BE2C (cell line): ENCODE data around the gene GUCY2D.

Source experiments
- DNase-seq: peaks from one replicate; pipeline ENCODE4 v3.0.0-alpha.2; 2020
- H3K27me3 ChIP-seq: fragments of 250-450 bp; sonication (Bioruptor Pico); 2 replicates; pipeline ENCODE4 v1.5.1; 2020; ENCODE audit warnings: mild to moderate bottlenecking
- H3K36me3 ChIP-seq: fragments of 250-450 bp; sonication (Bioruptor Pico); 2 replicates; pipeline ENCODE4 v1.5.1; 2020; ENCODE audit warnings: mild to moderate bottlenecking
- H3K4me1 ChIP-seq: fragments of 250-450 bp; sonication (Bioruptor Pico); 2 replicates; pipeline ENCODE4 v1.5.1; 2020
- H3K4me3 ChIP-seq: 2 replicates; pipeline ENCODE4 v1.5.1; 2011; ENCODE audit warnings: low read depth, low read length
- H3K9me3 ChIP-seq: fragments of 250-450 bp; sonication (Bioruptor Pico); 2 replicates; pipeline ENCODE4 v1.5.1; 2020
- CTCF ChIP-seq: IDR thresholded peaks from 2 replicates; pipeline ENCODE4 v1.5.1; 2012; ENCODE audit warnings: mild to moderate bottlenecking, low read depth, low read length

GUCY2D gene

GRCh38 chr17:8063761-8064534 lies 61.5 kb downstream of the GUCY2D start:
- H3K27me3 ChIP-seq, result peaks cover 37% of the 10 kb centered on the region
- no peaks in the 10 kb centered on the region for H3K9me3 ChIP-seq
- no peaks in the 10 kb centered on the region for H3K4me1 ChIP-seq
- no peaks in the 10 kb centered on the region for H3K36me3 ChIP-seq
- H3K4me3 ChIP-seq, result no peak overlapping the region
- DNase-seq, result no peak
- no peak for TF ChIP-seq CTCF

- no peaks in the 10 kb centered on the region for H3K4me1 ChIP-seq
- H3K36me3 ChIP-seq, result no peaks in the 10 kb centered on the region
- peaks cover 32% of the 10 kb centered on the region for H3K27me3 ChIP-seq
- H3K4me3 ChIP-seq, result no peak overlapping the region
- TF ChIP-seq CTCF, result no peak
- DNase-seq, result no peak
- H3K9me3 ChIP-seq, result no peaks in the 10 kb centered on the region
Observed at GRCh38 chr17:8064561-8065019, 62.2 kb downstream of the GUCY2D start.

- Histone ChIP-seq H3K27me3 (peaks cover 21% of the 10 kb centered on the region), H3K9me3 (no peaks in the 10 kb centered on the region), H3K36me3 (no peaks in the 10 kb centered on the region), H3K4me3 (no peak overlapping the region), H3K4me1 (no peaks in the 10 kb centered on the region)
- TF ChIP-seq CTCF, result no peak
- DNase-seq, result no peak
Observed at GRCh38 chr17:8066841-8067775, 64.7 kb downstream of the GUCY2D start.

GRCh38 chr17:8067806-8068205 lies 65.4 kb downstream of the GUCY2D start:
- peaks cover 21% of the 10 kb centered on the region for H3K27me3 ChIP-seq
- TF ChIP-seq CTCF, result no peak
- DNase-seq, result no peak
- H3K36me3 ChIP-seq, result no peaks in the 10 kb centered on the region
- H3K4me3 ChIP-seq, result no peak overlapping the region
- no peaks in the 10 kb centered on the region for H3K4me1 ChIP-seq
- H3K9me3 ChIP-seq, result no peaks in the 10 kb centered on the region

GRCh38 chr17:8068736-8069586 lies 66.5 kb downstream of the GUCY2D start:
- Histone ChIP-seq H3K4me3 (no peak overlapping the region), H3K4me1 (no peaks in the 10 kb centered on the region), H3K9me3 (no peaks in the 10 kb centered on the region), H3K36me3 (no peaks in the 10 kb centered on the region), H3K27me3 (peaks cover 22% of the 10 kb centered on the region)
- TF ChIP-seq CTCF, result no peak
- DNase-seq, result no peak
